HEK293 (cell line): Measurements from ENCODE around the gene HPCAL1.

ENCODE experiments used
- CTCF ChIA-PET: fragments of 350-600 bp; formaldehyde crosslinking; extraction: SDS; loops from one replicate; lab custom pipeline; 2021; ENCODE audit warnings: antibody characterized with exemption; lab: Yijun Ruan, JAX
- POLR2A ChIA-PET: fragments of 300-600 bp; formaldehyde crosslinking; extraction: SDS; loops from one replicate; lab custom pipeline; 2020; ENCODE audit warnings: antibody characterized with exemption, inconsistent platforms; lab: Yijun Ruan, JAX
- H3K27ac ChIP-seq: fragments of 200-500 bp; sonication (Bioruptor generic); 2 replicates; pipeline ENCODE4 v1.5.1; 2014; ENCODE audit warnings: low read depth, low read length, control low read depth, inconsistent platforms; ENCODE audit errors: extremely low read depth
- H3K36me3 ChIP-seq, 2 experiments: fragments of 200-500 bp in 1 of 2; sonication (Bioruptor generic) in 1 of 2; 1 replicate in 1 of 2; 2 replicates in 1 of 2; pipeline ENCODE4 v1.5.1; 2014 to 2017; ENCODE audit warnings: inconsistent platforms in 2 of 2, low read length in 2 of 2; ENCODE audit not compliant: control insufficient read depth in 2 of 2, insufficient read depth in 1 of 2
- H3K4me1 ChIP-seq: fragments of 200-500 bp; sonication (Bioruptor generic); 2 replicates; pipeline ENCODE4 v1.5.1; 2014; ENCODE audit warnings: mild to moderate bottlenecking, low read length, inconsistent platforms; ENCODE audit not compliant: control insufficient read depth, insufficient read depth
- H3K4me3 ChIP-seq: 2 replicates; pipeline ENCODE4 v1.5.1; 2011; ENCODE audit warnings: low read depth, mild to moderate bottlenecking, control low read depth, low read length, moderate library complexity
- H3K9me3 ChIP-seq: fragments of 200-500 bp; sonication (Bioruptor generic); 2 replicates; pipeline ENCODE4 v1.5.1; 2014; ENCODE audit warnings: low read depth, low read length, inconsistent platforms; ENCODE audit not compliant: control insufficient read depth, insufficient read depth
- MEIS1 ChIP-seq: sonication (generic); formaldehyde crosslinking; IDR thresholded peaks from 2 replicates; pipeline ENCODE4 v1.8.1; 2022; ENCODE audit warnings: missing genetic modification reagents, mild to moderate bottlenecking, borderline replicate concordance
- PRDM10 ChIP-seq: fragments of 450-650 bp; formaldehyde crosslinking; IDR thresholded peaks from 2 replicates; pipeline ENCODE4 v1.5.1; 2016; ENCODE audit warnings: missing biosample characterization, missing genetic modification characterization
- RBAK ChIP-seq: fragments of 450-650 bp; formaldehyde crosslinking; IDR thresholded peaks from 2 replicates; pipeline ENCODE4 v1.5.1; 2016; ENCODE audit warnings: missing biosample characterization, missing genetic modification characterization
- SP7 ChIP-seq: fragments of 450-650 bp; formaldehyde crosslinking; IDR thresholded peaks from 2 replicates; pipeline ENCODE4 v1.5.1; 2016; ENCODE audit warnings: missing biosample characterization, missing genetic modification characterization
- ZFP3 ChIP-seq: fragments of 450-650 bp; formaldehyde crosslinking; IDR thresholded peaks from 2 replicates; pipeline ENCODE4 v1.5.1; 2016; ENCODE audit warnings: low read depth, missing biosample characterization, missing genetic modification characterization
- ZNF10 ChIP-seq: fragments of 450-650 bp; formaldehyde crosslinking; IDR thresholded peaks from 2 replicates; pipeline ENCODE4 v1.5.1; 2017; ENCODE audit warnings: missing biosample characterization, missing genetic modification characterization
- ZNF121 ChIP-seq: fragments of 450-650 bp; formaldehyde crosslinking; IDR thresholded peaks from 2 replicates; pipeline ENCODE4 v1.5.1; 2016; ENCODE audit warnings: missing biosample characterization, missing genetic modification characterization
- ZNF132 ChIP-seq: fragments of 450-650 bp; formaldehyde crosslinking; IDR thresholded peaks from 2 replicates; pipeline ENCODE4 v1.5.1; 2017; ENCODE audit warnings: missing biosample characterization, missing genetic modification characterization, borderline replicate concordance
- ZNF24 ChIP-seq: fragments of 450-650 bp; formaldehyde crosslinking; IDR thresholded peaks from 2 replicates; pipeline ENCODE4 v1.5.1; 2016; ENCODE audit warnings: missing biosample characterization, missing genetic modification characterization
- ZNF404 ChIP-seq: fragments of 450-650 bp; formaldehyde crosslinking; IDR thresholded peaks from 2 replicates; pipeline ENCODE4 v1.5.1; 2017; ENCODE audit warnings: missing biosample characterization, missing genetic modification characterization
- ZNF501 ChIP-seq: fragments of 450-650 bp; formaldehyde crosslinking; IDR thresholded peaks from 2 replicates; pipeline ENCODE4 v1.5.1; 2016; ENCODE audit warnings: missing biosample characterization, missing genetic modification characterization
- ZNF513 ChIP-seq: fragments of 450-650 bp; IDR thresholded peaks from 2 replicates; pipeline ENCODE4 v1.5.1; 2018; ENCODE audit warnings: missing biosample characterization, missing genetic modification characterization
- ZNF514 ChIP-seq: fragments of 450-650 bp; formaldehyde crosslinking; IDR thresholded peaks from 2 replicates; pipeline ENCODE4 v1.5.1; 2016; ENCODE audit warnings: missing biosample characterization, missing genetic modification characterization
- ZNF610 ChIP-seq: fragments of 450-650 bp; formaldehyde crosslinking; IDR thresholded peaks from 2 replicates; pipeline ENCODE4 v1.5.1; 2016; ENCODE audit warnings: missing biosample characterization, missing genetic modification characterization, borderline replicate concordance
- ZNF701 ChIP-seq: fragments of 450-650 bp; formaldehyde crosslinking; IDR thresholded peaks from 2 replicates; pipeline ENCODE4 v1.5.1; 2016; ENCODE audit warnings: missing biosample characterization, missing genetic modification characterization
- ZNF785 ChIP-seq: fragments of 450-650 bp; formaldehyde crosslinking; IDR thresholded peaks from 2 replicates; pipeline ENCODE4 v1.5.1; 2016; ENCODE audit warnings: missing biosample characterization, missing genetic modification characterization
- ZSCAN16 ChIP-seq: fragments of 450-650 bp; formaldehyde crosslinking; IDR thresholded peaks from 2 replicates; pipeline ENCODE4 v1.5.1; 2016; ENCODE audit warnings: missing biosample characterization, missing genetic modification characterization
- ZSCAN23 ChIP-seq: fragments of 450-650 bp; formaldehyde crosslinking; IDR thresholded peaks from 2 replicates; pipeline ENCODE4 v1.5.1; 2016; ENCODE audit warnings: missing biosample characterization, missing genetic modification characterization
- TF ChIP-seq, protein P1 (sequence below): fragments of 450-650 bp; formaldehyde crosslinking; conservative IDR thresholded peaks from 2 replicates; pipeline ENCODE4 v1.5.1; 2016; ENCODE audit warnings: low read depth, missing biosample characterization, missing genetic modification characterization
- TF ChIP-seq, protein P2 (sequence below): fragments of 450-650 bp; formaldehyde crosslinking; IDR thresholded peaks from 2 replicates; pipeline ENCODE4 v1.5.1; 2017; ENCODE audit warnings: missing biosample characterization, missing genetic modification characterization

The HPCAL1 gene

GRCh38 chr2:10359246-10359645, 56.5 kb downstream of the HPCAL1 start:
- Histone ChIP-seq H3K9me3 (no peaks in the 10 kb centered on the region), H3K27ac (no peak overlapping the region), H3K4me1 (no peaks in the 10 kb centered on the region), H3K36me3 (no peaks in the 10 kb centered on the region), H3K4me3 (no peak overlapping the region)
- POLR2A ChIA-PET: no interaction called here
- TF ChIP-seq, protein P1, sequence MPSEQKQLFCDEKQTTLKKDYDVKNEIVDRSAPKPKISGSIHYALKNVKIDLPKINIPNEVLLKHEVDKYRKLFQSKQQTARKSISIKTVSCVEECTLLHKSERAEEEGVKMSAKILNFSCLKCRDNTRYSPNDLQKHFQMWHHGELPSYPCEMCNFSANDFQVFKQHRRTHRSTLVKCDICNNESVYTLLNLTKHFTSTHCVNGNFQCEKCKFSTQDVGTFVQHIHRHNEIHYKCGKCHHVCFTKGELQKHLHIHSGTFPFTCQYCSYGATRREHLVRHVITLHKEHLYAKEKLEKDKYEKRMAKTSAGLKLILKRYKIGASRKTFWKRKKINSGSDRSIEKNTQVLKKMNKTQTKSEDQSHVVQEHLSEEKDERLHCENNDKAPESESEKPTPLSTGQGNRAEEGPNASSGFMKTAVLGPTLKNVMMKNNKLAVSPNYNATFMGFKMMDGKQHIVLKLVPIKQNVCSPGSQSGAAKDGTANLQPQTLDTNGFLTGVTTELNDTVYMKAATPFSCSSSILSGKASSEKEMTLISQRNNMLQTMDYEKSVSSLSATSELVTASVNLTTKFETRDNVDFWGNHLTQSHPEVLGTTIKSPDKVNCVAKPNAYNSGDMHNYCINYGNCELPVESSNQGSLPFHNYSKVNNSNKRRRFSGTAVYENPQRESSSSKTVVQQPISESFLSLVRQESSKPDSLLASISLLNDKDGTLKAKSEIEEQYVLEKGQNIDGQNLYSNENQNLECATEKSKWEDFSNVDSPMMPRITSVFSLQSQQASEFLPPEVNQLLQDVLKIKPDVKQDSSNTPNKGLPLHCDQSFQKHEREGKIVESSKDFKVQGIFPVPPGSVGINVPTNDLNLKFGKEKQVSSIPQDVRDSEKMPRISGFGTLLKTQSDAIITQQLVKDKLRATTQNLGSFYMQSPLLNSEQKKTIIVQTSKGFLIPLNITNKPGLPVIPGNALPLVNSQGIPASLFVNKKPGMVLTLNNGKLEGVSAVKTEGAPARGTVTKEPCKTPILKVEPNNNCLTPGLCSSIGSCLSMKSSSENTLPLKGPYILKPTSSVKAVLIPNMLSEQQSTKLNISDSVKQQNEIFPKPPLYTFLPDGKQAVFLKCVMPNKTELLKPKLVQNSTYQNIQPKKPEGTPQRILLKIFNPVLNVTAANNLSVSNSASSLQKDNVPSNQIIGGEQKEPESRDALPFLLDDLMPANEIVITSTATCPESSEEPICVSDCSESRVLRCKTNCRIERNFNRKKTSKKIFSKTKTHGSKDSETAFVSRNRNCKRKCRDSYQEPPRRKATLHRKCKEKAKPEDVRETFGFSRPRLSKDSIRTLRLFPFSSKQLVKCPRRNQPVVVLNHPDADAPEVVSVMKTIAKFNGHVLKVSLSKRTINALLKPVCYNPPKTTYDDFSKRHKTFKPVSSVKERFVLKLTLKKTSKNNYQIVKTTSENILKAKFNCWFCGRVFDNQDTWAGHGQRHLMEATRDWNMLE (tag by site-specific recombination): no peak
- TF ChIP-seq ZSCAN16: no peak
- no peak for TF ChIP-seq ZFP3 (tag by site-specific recombination)
- no peak for TF ChIP-seq ZNF404 (tag by site-specific recombination)
- no peak for TF ChIP-seq RBAK (tag by site-specific recombination)
- CTCF ChIA-PET: no interaction called here

GRCh38 chr2:10359731-10360329, 57.1 kb downstream of the HPCAL1 start:
- POLR2A ChIA-PET: no interaction called here
- Histone ChIP-seq H3K36me3 (no peaks in the 10 kb centered on the region), H3K9me3 (no peaks in the 10 kb centered on the region), H3K4me1 (no peaks in the 10 kb centered on the region), H3K27ac (no peak overlapping the region), H3K4me3 (no peak overlapping the region)
- TF ChIP-seq ZNF514 (tag by site-specific recombination) (no peak), ZNF701 (tag by site-specific recombination) (no peak), ZNF121 (tag by site-specific recombination) (no peak), ZNF404 (tag by site-specific recombination) (no peak), ZNF501 (tag by site-specific recombination) (no peak), ZSCAN23 (tag by site-specific recombination) (no peak)
- CTCF ChIA-PET: no interaction called here

GRCh38 chr2:10360460-10360849, 57.8 kb downstream of the HPCAL1 start:
- Histone ChIP-seq H3K4me1 (no peaks in the 10 kb centered on the region), H3K4me3 (no peak overlapping the region), H3K9me3 (no peaks in the 10 kb centered on the region), H3K27ac (no peak overlapping the region), H3K36me3 (no peaks in the 10 kb centered on the region)
- CTCF ChIA-PET: no interaction called here
- POLR2A ChIA-PET: no interaction called here
- TF ChIP-seq ZNF785 (tag by site-specific recombination) (no peak), ZNF10 (tag by site-specific recombination) (no peak), ZNF610 (tag by site-specific recombination) (no peak), SP7 (tag by site-specific recombination) (no peak), MEIS1 (no peak), PRDM10 (tag by site-specific recombination) (no peak), ZNF24 (no peak), ZNF513 (tag by site-specific recombination) (no peak), ZNF132 (tag by site-specific recombination) (no peak)
- TF ChIP-seq, protein P2, sequence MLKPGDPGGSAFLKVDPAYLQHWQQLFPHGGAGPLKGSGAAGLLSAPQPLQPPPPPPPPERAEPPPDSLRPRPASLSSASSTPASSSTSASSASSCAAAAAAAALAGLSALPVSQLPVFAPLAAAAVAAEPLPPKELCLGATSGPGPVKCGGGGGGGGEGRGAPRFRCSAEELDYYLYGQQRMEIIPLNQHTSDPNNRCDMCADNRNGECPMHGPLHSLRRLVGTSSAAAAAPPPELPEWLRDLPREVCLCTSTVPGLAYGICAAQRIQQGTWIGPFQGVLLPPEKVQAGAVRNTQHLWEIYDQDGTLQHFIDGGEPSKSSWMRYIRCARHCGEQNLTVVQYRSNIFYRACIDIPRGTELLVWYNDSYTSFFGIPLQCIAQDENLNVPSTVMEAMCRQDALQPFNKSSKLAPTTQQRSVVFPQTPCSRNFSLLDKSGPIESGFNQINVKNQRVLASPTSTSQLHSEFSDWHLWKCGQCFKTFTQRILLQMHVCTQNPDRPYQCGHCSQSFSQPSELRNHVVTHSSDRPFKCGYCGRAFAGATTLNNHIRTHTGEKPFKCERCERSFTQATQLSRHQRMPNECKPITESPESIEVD (tag by site-specific recombination): no peak
